ENCODE data around the gene EIF2S2. TPM values are rescaled to one million over a fixed set of nuclear protein-coding genes. Genes with fewer than 3 reads are reported as not detected.

The EIF2S2 gene
- total RNA-seq, 2 donors from 2014 or later: 106 to 144 TPM

DNA sequence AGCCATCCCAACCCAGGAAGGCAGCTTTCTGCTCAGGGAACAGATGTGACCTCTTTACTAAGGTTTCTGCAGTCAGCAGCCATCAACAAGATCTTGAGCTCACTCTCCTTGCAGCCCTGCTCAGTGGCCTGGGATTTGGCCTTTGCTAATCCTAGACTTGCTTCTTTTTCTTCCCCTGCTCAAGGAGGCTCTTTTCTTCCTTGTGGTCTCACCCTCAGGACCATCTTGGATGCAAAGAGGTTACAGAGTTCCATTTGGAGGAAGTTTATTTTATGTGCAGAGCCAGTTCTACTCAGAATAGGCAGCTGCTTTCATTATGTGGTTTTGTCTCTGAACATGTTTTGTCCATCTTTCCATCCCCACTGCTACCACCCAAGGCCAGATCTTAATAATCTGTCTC, 69.0 kb downstream of the EIF2S2 start:
- H3K9me3 Mint-ChIP-seq: no peaks in the 10 kb centered on the region
- Histone ChIP-seq H3K27me3 (ENCODE audit: control insufficient read depth, insufficient read depth, low read length, poor library complexity, severe bottlenecking) (no peaks in the 10 kb centered on the region), H3K36me3 (ENCODE audit: control insufficient read depth, insufficient read depth, low read length) (no peaks in the 10 kb centered on the region), H3K27ac (ENCODE audit: low read depth, low read length) (no peak overlapping the region), H3K4me3 (ENCODE audit: low read length) (no peak overlapping the region), H3K9ac (ENCODE audit: extremely low read depth, low read length, poor library complexity, severe bottlenecking) (no peak overlapping the region), H3K9me3 (ENCODE audit: control insufficient read depth, low read length) (no peaks in the 10 kb centered on the region), H3K4me1 (ENCODE audit: control insufficient read depth, insufficient read depth, low read length) (peaks cover 6% of the 10 kb centered on the region)
- H3K27ac Mint-ChIP-seq: no peak overlapping the region
- no peak overlapping the region for H3K4me3 Mint-ChIP-seq
- H3K4me1 Mint-ChIP-seq: peaks cover 41% of the 10 kb centered on the region
- no peaks in the 10 kb centered on the region for H3K27me3 Mint-ChIP-seq (ENCODE audit: insufficient read depth)
- DNase-seq: no peak
- no peak for TF ChIP-seq CTCF (conservative IDR thresholded peaks at IDR 0.05)
- H3K36me3 Mint-ChIP-seq (ENCODE audit: low read depth): peaks cover 6% of the 10 kb centered on the region

GRCh38 chr20:34042262-34042661, 69.8 kb downstream of the EIF2S2 start:
- Mint-ChIP-seq H3K4me3 (no peak overlapping the region), H3K27me3 (ENCODE audit: insufficient read depth) (no peaks in the 10 kb centered on the region), H3K36me3 (ENCODE audit: low read depth) (peaks cover 5% of the 10 kb centered on the region), H3K9me3 (no peaks in the 10 kb centered on the region), H3K4me1 (peaks cover 41% of the 10 kb centered on the region), H3K27ac (no peak overlapping the region)
- Histone ChIP-seq H3K4me3 (ENCODE audit: low read length) (no peak overlapping the region), H3K27ac (ENCODE audit: low read depth, low read length) (no peak overlapping the region), H3K9ac (ENCODE audit: extremely low read depth, low read length, poor library complexity, severe bottlenecking) (no peak overlapping the region), H3K36me3 (ENCODE audit: control insufficient read depth, insufficient read depth, low read length) (no peaks in the 10 kb centered on the region), H3K4me1 (ENCODE audit: control insufficient read depth, insufficient read depth, low read length) (peaks cover 13% of the 10 kb centered on the region), H3K27me3 (ENCODE audit: control insufficient read depth, insufficient read depth, low read length, poor library complexity, severe bottlenecking) (no peaks in the 10 kb centered on the region), H3K9me3 (ENCODE audit: control insufficient read depth, low read length) (no peaks in the 10 kb centered on the region)
- DNase-seq: no peak
- 93 to 100% methylated on average over 4 of the region's 4 CpGs for WGBS, 2 experiments (ENCODE audit: insufficient coverage in 1 of 2, insufficient read length in 1 of 2)
- no peak for TF ChIP-seq CTCF (conservative IDR thresholded peaks at IDR 0.05)

GRCh38 chr20:34041226-34041625, 70.8 kb downstream of the EIF2S2 start:
- Mint-ChIP-seq H3K36me3 (ENCODE audit: low read depth) (peaks cover 2% of the 10 kb centered on the region), H3K27ac (no peak overlapping the region), H3K4me3 (no peak overlapping the region), H3K4me1 (peaks cover 45% of the 10 kb centered on the region), H3K27me3 (ENCODE audit: insufficient read depth) (no peaks in the 10 kb centered on the region), H3K9me3 (no peaks in the 10 kb centered on the region)
- H3K9ac ChIP-seq (ENCODE audit: extremely low read depth, low read length, poor library complexity, severe bottlenecking): no peak overlapping the region
- DNase-seq: no peak
- H3K4me1 ChIP-seq (ENCODE audit: control insufficient read depth, insufficient read depth, low read length): peaks cover 18% of the 10 kb centered on the region
- no peaks in the 10 kb centered on the region for H3K27me3 ChIP-seq (ENCODE audit: control insufficient read depth, insufficient read depth, low read length, poor library complexity, severe bottlenecking)
- WGBS, 2 experiments (ENCODE audit: insufficient coverage in 1 of 2, insufficient read length in 1 of 2): 91 to 93% methylated on average over 2 to 4 of the region's 4 CpGs
- H3K9me3 ChIP-seq (ENCODE audit: control insufficient read depth, low read length): no peaks in the 10 kb centered on the region
- H3K4me3 ChIP-seq (ENCODE audit: low read length): no peak overlapping the region
- no peak overlapping the region for H3K27ac ChIP-seq (ENCODE audit: low read depth, low read length)
- no peaks in the 10 kb centered on the region for H3K36me3 ChIP-seq (ENCODE audit: control insufficient read depth, insufficient read depth, low read length)
- TF ChIP-seq CTCF (conservative IDR thresholded peaks at IDR 0.05): no peak

Measured in endodermal cell (in vitro differentiated cells).